Peyer's patch (tissue), 4 donors: ENCODE measurements around the gene LZTR1. TPM values are rescaled to one million over a fixed set of nuclear protein-coding genes. Genes with fewer than 3 reads are reported as not detected.
"Not testable (repeated sequence)": the region's sequence is repeated elsewhere in the genome, so short reads cannot be mapped to it uniquely, and the experiment has no call there.

Source experiments
- DNase-seq, 3 donors: peaks; one replicate each; pipeline ENCODE4 v3.0.0-alpha.2; 2017 to 2019
- H3K27ac ChIP-seq, 4 donors: fragments of 200-600 bp; sonication (generic); one replicate each; pipeline ENCODE4 v1.5.1; 2016 to 2019
- H3K27me3 ChIP-seq, 2 donors: fragments of 200-600 bp; sonication (generic); one replicate each; pipeline ENCODE4 v1.5.1; 2019
- H3K36me3 ChIP-seq, 3 donors: fragments of 200-600 bp; sonication (generic); one replicate each; pipeline ENCODE4 v1.5.1; 2016 to 2019
- H3K4me1 ChIP-seq, 4 donors: fragments of 200-600 bp; sonication (generic); one replicate each; pipeline ENCODE4 v1.5.1; 2016 to 2019
- H3K4me3 ChIP-seq, 4 donors: fragments of 200-600 bp; sonication (generic); 1 replicate in 3 of 4; 2 replicates in 1 of 4; pipeline ENCODE4 v1.5.1; 2016 to 2019; ENCODE audit warnings: mild to moderate bottlenecking in 1 of 4
- H3K9me3 ChIP-seq, 4 donors: fragments of 200-600 bp; sonication (generic); one replicate each; pipeline ENCODE4 v1.5.1; 2016 to 2019; ENCODE audit warnings: mild to moderate bottlenecking in 1 of 4
- CTCF ChIP-seq, 6 experiments: fragments of 450-650 bp in 4 of 6; fragments of 200-600 bp in 2 of 6; sonication (generic) in 1 of 6; IDR thresholded peaks; one replicate each; pipeline ENCODE4 v1.5.1; 2017 to 2019; ENCODE audit warnings: antibody characterized with exemption in 6 of 6, mild to moderate bottlenecking in 3 of 6, moderate library complexity in 1 of 6
- POLR2A ChIP-seq, 2 donors: fragments of 450-650 bp; IDR thresholded peaks; one replicate each; pipeline ENCODE4 v1.5.1; 2017; ENCODE audit warnings: antibody characterized with exemption in 2 of 2, mild to moderate bottlenecking in 2 of 2, moderate library complexity in 2 of 2
- total RNA-seq, 4 donors: library from RNA; depleted of rRNA; stranded (reverse); fragments of >200 nt; gene quantifications; one replicate each; pipeline ENCODE4 v1.1.0, GENCODE V29; 2016

Gene LZTR1
- 100 to 1,000 TPM in 1 of 4 donors, 10 to 100 TPM in 3; 65.5 to 144 (median 88.5) TPM for total RNA-seq

GRCh38 chr22:20981787-20982562 is at the start of gene LZTR1:
LZTR1 (plus strand) TSS chr22:20982297; CDS start chr22:20982372, 75 bp downstream.
- TF ChIP-seq POLR2A (IDR thresholded peaks at IDR 0.05) (peak; percentile 74 to 87), CTCF (IDR thresholded peaks at IDR 0.05) (peak; percentile 18 to 54 (median 46))
- Histone ChIP-seq H3K27ac (peak within 1 kb of the TSS; percentile 79 to 97 (median 90)), H3K9me3 (no peaks in the 10 kb centered on the region), H3K27me3 (no peaks in the 10 kb centered on the region), H3K4me1 (peaks cover 0 to 27% (median 21%) of the 10 kb centered on the region in 4 donors), H3K4me3 (peak within 1 kb of the TSS; percentile 57 to 88 (median 80)), H3K36me3 (peaks cover 0 to 17% (median 0%) of the 10 kb centered on the region in 3 donors)
- peak; percentile 84 to 92 (median 89) for DNase-seq

GRCh38 chr22:20933910-20934309 is 48.2 kb upstream of the LZTR1 start:
- peak in 1 of 3 donors; percentile 14 for DNase-seq
- no peaks in the 10 kb centered on the region for H3K9me3 ChIP-seq
- H3K27ac ChIP-seq: no peak overlapping the region
- TF ChIP-seq CTCF (IDR thresholded peaks at IDR 0.05): no peak
- no peak for TF ChIP-seq POLR2A (IDR thresholded peaks at IDR 0.05)
- peaks cover 3 to 58% (median 10%) of the 10 kb centered on the region in 4 donors for H3K4me1 ChIP-seq
- no peak overlapping the region for H3K4me3 ChIP-seq
- H3K27me3 ChIP-seq: no peaks in the 10 kb centered on the region
- peaks cover 0 to 35% (median 0%) of the 10 kb centered on the region in 3 donors for H3K36me3 ChIP-seq

- H3K27me3 ChIP-seq, H3K9me3 ChIP-seq, H3K27ac ChIP-seq, DNase-seq, H3K4me3 ChIP-seq: not testable (repeated sequence)
- Histone ChIP-seq H3K4me1 (peaks cover 3 to 65% (median 10%) of the 10 kb centered on the region in 4 donors), H3K36me3 (peaks cover 0 to 35% (median 0%) of the 10 kb centered on the region in 3 donors)
These were observed 47.0 kb upstream of the LZTR1 start for GRCh38 chr22:20935049-20935448.

GRCh38 chr22:20935780-20936539 is 46.1 kb upstream of the LZTR1 start:
- H3K9me3 ChIP-seq, H3K27ac ChIP-seq, H3K27me3 ChIP-seq, H3K4me3 ChIP-seq: not testable (repeated sequence)
- Histone ChIP-seq H3K36me3 (peaks cover 0 to 35% (median 0%) of the 10 kb centered on the region in 3 donors), H3K4me1 (peaks cover 3 to 72% (median 10%) of the 10 kb centered on the region in 4 donors)
- DNase-seq: peak in 1 of 3 donors; percentile 5

GRCh38 chr22:20937031-20937793 is 44.9 kb upstream of the LZTR1 start:
- H3K27ac ChIP-seq: peak overlapping the region in 1 of 4 donors; percentile 61
- H3K4me1 ChIP-seq: peaks cover 3 to 71% (median 11%) of the 10 kb centered on the region in 4 donors

More at GRCh38 chr22:20937031-20937793, 44.9 kb upstream of the LZTR1 start:
- no peak for TF ChIP-seq POLR2A (IDR thresholded peaks at IDR 0.05)
- TF ChIP-seq CTCF (IDR thresholded peaks at IDR 0.05): no peak
- Histone ChIP-seq H3K9me3 (no peaks in the 10 kb centered on the region), H3K4me3 (peak overlapping the region in 1 of 4 donors; percentile 0), H3K36me3 (peaks cover 0 to 35% (median 0%) of the 10 kb centered on the region in 3 donors), H3K27me3 (no peaks in the 10 kb centered on the region)
- DNase-seq: peak in 1 of 3 donors; percentile 41
